CD4-positive, alpha-beta T cell treated with Interleukin-4 for 4 hours (primary cell): ENCODE data around the gene HMCES.
"Not testable (repeated sequence)": the region's sequence is repeated elsewhere in the genome, so short reads cannot be mapped to it uniquely, and the experiment has no call there.

ENCODE experiments used
- DNase-seq: peaks from one replicate; pipeline ENCODE4 v3.0.0-alpha.2; 2020

Gene HMCES

DNA sequence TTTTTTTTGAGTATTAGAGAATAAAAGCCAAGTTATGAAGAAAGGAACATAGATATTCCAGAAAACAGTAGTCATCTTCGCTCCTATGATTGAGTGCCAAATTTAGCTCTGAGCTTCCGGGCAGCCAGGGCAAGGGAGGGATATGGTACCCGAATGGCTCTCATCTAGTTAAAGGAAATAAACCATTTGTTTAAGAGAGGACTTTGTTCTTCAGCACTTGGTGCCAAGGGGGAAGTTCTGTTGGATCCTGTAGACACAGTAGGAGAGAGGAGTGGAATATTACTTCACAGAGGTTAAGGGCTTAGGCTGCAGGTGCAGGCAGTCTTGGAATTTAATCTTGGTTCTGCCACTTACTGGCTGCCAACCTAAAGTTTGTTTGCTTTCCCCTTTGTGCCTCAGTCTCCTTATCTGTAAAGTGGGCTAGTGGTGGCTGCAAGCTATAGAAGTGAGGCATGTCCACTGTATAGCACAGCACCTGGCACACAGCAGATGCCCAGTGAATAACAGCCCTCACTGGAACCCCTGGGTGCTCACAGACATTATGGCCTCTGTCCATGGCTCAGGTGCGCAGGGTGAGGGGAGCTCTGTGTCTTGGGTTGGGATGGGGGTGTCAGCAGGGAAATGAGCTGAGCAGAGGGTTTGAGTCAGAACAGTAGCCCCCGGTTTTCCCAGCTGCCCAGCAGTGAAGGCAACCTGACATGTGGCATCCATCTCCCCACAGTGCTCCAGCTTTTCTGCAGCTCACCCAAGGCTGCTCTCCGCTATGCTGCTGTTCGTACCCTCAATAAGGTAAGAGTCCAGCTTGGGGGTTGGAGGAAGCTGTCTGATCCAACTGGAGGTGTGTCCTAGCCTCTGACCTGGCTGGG, 18.8 kb upstream of the HMCES start:
- no peak for DNase-seq

DNA sequence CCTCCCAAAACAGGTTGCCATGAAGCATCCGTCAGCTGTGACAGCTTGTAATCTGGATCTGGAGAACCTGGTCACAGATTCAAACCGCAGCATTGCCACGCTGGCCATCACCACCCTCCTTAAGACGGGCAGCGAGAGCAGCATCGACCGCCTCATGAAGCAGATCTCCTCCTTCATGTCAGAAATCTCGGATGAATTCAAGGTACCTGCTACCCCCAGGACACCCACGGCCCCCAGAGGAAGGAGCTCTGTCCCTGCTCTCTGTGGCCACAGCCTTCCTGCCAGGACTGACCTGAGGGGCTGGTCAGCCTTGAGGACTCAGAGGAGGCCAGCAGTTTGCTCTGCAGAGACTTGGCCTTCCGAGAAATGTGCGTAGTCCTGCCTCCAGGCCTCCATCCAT, 18.1 kb upstream of the HMCES start:
- no peak for DNase-seq

DNA sequence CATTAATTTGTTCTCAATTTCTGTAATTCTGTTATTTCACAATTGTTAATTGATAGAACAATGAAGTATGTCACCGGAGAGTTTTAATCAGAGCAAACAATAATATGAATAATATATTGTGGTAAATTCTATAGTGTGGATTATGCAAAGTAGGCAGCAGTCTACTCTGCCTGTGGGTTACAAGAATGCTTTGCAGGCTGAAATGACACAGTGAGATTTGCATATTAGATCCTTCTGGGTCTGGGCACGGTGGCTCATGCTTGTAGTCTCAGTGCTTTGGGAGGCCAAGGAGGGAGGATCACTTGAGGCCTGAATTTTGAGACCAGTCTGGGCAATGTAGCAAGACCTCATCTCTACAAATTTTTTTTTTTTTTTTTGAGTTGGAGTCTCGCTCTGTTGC, 16.8 kb upstream of the HMCES start:
- no peak for DNase-seq

DNA sequence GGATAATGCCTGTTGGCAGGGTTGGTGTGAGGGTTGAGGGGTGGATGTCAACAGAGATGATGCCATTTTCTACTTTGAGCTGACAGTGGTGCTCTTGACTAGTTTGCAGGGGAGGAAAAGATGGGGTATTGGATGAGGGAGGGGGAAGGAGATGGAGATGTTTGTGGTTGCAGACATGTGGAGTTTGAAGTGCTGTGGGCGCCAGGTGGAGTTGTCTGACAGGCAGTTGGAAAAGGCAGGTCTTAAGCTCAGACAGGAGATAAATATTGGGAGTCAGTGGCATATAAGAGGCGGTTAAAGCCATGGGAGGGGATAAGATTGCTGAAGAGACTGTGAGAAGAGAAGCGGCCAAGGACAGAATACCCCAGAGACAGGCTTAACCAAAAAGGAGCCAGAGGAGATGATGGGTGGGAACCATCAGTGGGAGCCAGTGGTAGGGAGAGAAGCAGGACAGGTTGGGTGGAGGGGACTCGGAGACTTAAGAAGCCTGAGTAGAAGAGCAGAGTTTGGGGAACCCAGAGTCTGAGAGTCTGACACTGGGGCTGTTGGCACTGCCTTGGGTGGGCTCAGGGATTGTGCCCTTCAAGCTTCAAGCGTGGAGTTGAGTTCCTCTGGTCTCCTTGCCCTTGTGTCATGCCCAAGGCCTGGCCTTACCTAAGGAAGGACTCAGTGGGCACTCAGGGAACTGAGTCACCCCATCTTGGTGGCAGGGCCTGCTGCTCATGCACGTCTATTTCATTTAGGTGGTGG, 15.3 kb upstream of the HMCES start:
- no peak for DNase-seq

DNA sequence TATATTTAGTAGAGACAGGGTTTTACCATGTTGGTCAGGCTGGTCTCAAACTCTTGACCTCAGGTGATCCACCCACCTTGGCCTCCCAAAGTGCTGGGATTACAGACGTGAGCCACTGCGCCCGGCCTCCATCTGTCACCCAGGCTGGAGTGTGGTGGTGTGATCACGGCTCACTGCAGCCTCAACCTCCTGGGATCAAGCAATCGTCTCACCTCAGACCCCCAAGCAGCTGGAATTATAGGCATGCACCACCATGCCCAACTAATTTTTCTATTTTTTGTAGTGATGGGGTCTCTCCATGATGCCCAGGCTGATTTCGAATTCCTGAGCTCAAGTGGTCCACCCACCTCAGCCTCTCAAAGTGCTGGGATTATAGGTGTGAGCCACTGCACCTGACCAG, 13.7 kb upstream of the HMCES start:
- DNase-seq, result not testable (repeated sequence)

DNA sequence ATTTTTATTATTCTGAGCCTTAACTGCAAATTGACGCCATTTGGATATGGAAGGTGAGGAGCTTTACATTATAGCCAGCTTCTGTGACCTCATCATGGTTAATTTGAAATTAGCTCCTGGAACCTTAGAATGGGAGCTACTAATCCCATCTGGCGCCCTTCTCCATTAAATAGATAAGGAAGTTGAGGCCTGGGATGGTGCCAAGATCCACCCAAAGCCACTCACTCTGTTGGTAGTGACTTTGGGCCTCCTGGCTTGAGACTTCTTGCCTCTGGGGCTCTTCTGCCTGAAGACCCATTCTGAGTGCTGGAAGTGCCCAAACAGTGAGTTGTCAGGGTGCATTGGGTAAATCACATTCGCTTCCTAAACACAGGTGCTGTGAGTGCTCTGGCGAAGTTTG, 12.0 kb upstream of the HMCES start:
- no peak for DNase-seq

DNA sequence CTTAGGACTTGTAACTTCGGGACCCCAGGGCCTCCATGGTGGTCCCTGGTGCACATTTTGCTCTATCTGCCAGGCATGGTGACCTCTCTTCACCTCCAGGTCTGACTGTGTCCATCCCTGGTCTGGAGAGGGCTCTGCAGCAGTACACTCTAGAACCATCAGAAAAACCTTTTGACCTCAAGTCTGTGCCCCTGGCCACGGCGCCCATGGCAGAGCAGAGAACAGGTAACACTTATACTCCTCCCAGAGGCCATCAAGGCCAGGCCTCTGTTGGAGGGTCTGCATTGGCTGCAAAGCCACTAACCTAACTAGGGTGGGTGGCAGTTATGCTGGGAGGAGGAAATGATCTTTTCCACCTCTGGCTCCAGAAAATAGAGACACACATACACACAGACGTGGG, 10.3 kb upstream of the HMCES start:
- no peak for DNase-seq

DNA sequence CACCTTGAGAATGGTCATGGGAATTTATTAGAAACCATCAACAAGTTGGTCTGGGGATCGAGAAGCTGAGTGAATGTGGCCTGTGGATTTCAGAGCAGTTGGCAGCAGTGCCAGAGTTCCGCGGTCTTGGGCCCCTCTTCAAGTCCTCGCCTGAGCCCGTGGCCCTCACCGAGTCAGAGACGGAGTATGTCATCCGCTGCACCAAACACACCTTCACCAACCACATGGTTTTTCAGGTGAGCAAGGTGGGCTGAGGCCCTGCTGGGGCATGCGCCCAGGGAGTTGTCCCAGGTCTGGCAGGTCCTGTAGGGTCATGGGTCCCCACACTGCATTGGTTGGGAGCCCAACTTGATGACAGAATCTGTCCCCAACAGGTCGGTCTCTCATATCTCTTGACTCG, 7.0 kb upstream of the HMCES start:
- no peak for DNase-seq

DNA sequence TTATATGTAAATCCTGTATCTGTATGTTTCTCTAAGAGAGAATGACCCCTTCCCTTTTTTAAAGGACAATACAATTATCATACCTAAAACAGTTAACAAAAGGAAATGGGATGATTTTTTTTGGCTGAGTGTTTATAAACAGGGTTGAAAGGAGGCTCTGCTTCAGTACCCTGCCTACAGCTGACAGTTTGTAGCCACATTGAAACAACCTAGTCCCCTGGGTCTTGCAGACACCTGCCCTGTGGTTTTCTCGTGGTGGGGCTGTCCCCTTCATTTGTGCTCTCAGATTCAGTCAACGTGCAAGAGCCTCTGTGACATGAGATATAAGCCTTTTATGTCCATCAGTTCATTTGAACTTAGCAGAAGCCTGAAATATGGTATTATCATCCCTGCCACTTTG, 2.3 kb upstream of the HMCES start:
- no peak for DNase-seq

DNA sequence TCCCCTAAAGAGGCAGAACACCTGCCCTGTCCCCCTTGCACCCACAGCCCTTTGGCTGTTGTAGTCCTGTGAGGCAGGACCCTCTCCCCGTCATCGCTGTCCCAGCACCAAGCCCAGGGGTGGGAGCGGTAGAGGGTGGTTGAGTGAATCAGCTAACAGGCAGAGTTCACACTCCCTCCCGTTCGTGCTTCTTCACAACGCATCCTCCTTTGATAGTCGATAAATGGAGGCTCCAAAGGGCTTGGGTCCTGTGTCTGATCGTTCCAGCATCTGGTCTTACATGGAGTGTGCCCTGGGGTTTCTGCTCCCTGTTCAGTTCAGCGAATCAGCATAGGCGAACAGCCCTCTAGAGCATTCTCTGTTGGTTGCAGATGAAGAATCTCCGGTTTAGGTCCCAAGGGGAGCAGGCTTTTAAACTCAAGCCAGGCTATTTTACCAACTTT, 820 bp upstream of the HMCES start:
- DNase-seq, result no peak

DNA sequence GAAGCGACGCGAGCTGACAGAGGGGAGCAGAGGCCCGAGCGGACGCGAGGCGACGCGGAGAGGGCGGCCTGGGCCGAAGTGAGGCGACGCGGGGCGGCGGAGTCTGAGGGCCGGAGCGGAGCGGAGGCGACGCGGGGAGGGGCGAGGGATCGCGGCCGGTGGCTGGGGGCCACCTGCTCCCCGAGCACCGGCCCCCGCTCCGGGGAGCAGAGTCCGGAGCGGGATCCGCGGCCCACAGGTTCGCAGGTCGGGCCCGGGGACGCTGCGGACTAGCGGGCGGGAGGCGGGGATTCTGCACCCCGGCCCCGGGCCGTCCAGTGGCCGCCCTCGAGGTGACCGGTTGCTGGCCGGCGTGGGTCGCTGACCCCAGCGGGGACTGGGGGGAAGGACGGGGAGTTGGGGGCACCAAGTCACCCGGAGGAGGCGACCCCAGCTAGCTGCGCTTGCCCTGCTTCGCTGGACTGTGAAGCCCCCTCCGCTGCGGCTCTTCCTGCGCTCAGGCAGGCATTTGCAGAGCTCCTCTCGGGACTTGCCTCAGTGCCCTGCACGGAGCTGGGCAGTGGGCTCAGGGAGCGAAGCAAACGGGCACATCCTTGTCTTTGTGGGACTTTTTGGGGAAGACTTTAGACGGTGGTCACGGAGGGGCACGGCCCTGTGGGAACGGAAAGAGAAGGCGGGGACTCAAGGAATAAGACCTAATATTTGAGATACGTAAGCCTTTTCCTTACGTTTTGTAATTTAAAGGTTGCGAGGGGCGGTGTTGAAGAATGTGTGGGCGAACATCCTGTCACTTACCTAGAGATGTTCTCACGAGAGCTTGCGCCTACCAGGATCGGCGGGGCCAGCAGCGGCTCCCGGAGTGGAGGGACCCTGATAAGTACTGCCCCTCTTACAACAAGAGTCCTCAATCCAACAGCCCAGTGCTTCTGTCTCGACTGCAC, 566 bp downstream of the HMCES start:
- peak; percentile 40 for DNase-seq

DNA sequence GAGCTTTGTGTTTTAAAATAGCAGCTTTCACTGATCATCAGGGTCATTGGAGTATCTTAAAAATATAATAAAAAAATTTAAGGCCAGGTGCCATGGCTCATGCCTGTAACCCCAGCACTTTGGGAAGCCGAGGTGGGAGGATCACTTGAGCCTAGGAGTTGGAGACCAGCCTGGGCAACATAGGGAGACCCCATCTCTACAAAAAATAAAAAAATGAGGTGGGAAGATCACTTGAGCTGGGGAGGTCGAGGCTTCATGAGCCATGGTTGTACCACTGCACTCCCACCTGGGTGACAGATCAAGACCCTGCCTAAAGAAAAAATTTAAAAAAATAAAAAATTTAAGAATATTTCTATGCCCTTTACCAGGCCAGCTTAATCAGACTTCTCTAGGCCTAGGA, 1.5 kb downstream of the HMCES start:
- DNase-seq, result no peak

DNA sequence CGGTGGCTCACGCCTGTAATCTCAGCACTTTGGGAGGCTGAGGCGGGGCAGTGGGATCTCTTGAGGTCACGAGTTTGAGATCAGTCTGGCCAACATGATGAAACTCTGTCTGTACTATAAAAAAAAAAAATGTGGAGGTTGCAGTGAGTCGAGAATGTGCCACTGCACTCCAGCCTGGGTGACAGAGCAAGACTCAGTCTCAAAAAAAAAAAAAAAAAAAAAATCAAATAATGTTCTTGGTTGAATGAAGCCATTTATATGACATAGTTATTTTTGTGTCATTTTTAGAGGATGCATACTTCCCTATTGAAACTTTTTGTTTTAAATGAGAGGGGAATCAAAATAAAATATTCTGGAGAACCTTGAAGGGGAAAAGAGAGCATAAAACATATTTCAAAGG, 3.1 kb downstream of the HMCES start:
- no peak for DNase-seq

DNA sequence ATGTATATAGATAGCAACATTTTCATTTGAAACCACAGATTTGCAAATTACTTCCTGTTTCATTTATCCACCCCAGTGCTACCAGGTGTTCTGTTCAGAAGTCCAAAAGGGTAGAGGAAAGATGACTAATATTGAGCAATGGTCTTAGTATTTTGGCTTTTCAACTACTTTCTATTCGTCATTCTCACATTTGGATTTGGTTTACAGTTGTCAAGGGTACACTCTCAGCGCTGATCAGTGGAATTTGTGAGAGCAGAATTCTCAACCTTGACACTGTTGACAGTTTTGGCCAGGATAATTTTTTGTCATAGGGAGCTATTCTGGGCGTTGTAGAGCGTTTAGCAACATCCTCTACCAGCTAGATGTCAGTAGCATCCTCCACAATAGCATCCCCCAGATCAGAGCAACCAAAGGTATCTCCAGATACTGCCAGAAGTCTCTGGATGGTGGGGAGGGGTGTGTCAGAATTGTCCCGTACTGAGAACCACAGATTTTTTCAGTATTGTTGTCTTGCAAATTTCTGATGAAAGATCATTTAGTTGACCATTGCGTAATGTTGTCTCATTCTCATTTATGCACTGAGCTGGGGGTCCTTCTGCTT, 4.2 kb downstream of the HMCES start:
- peak; percentile 76 for DNase-seq

DNA sequence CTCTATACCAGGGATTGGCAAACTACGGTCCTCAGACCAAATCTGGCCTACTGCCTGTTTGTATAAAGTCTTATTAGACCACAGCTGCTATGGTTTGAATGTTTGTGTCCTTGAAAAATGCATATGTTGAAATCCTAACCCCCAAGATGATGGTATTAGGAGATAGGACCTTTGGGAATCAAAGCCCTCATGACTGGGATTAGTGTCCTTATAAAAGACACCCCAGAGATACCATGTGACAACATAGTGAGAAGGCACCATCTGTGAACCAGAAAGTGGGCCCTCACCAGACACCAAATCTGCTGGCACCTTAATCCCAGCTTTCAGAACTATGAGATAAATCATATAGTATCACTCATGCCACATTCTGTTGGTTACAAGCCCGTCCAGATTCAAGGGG, 7.4 kb downstream of the HMCES start:
- no peak for DNase-seq

DNA sequence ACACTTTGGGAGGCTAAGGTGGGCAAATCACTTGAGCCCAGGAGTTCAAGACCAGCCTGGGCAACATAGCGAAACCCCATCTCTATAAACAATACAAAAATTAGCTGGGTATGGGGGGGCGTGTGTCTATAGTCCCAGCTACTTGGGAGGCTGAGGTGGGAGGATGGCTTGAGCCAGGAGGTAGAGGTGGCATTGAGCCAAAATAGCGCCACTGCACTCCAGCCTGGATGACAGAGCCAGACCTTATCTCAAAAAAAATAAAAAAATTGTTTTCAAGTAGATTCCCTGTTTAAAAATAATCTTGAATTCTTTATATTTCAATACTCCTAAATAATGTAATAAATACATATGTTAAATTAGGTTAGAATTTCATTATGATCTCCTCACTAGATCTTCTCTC, 9.8 kb downstream of the HMCES start:
- DNase-seq, result no peak

DNA sequence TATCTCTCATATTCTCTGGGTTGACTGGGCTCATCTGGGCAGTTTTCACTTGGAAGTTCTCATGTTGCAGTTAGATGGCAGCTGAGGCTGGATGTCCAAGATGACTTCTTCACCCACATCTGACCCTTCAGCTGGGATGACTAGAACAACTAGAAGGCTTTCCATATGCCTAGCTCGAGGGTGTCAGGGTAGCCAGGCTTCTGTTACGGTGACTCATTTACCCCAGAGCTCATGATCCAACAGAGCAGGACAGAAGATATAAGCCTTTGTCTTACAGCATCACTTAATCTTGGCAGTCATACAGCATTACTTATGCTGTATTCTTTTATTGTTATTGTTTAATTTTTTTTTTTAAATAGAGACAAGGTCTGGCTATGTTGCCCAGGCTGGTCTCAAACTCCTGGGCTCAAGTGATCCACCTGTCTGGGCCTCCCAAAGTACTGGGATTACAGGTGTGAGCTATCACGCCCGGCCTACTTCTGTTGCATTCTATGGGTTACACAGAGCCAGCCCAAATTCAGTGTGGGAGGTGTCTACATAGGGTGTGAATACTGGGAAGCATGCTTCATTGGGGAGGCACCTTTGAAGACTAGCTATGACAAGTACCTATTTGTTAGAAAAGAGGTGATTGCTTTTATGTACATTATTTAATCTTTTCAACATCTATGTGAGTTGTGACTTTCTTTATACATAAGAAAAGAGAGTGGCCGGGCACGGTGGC, 10.7 kb downstream of the HMCES start:
- no peak for DNase-seq

DNA sequence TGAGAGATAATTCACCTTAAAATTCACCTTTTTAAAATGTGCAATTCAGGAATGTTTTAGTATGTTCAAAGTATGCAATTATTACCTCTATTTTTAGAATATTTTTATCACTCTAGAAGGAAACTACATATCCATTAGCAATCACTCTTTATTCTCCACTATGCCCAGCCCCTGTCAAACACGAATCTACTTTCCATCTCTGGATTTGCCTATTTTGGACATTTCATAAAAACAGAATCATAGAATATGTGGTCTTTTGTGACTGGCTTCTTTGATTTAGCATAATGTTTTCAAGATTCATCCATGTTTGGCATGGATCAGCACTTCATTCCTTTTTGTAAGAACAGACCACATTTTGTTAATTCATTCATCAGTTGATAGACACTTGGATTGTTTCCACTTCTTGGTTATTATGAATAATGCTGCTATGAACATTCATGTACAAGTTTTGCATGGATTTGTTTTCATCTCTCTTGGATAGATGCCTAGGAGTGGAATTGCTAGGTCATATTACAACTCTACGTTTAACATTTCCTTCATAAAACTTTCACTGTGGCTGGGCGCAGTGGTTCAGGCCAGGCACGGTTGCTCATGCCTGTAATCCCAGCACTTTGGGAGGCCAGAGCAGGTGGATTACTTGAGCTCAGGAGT, 12.7 kb downstream of the HMCES start:
- DNase-seq, result no peak

DNA sequence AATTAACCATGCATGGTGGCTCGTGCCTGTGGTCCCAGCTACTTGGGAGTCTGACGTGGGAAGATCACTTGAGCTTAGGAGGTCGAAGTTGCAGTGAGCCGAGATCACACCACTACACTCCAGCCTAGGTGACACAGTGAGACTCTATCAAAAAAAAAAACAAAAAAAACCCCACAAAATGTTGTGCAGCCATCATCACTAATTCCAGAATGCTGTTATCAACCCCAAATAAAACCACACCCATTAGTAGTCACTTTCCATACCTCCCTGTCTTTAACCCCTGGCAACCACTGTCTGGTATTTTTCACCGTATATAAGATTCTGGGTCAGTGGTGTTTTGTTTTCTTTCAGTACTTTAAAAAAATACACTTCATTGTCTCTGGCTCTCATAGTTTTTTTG, 16.6 kb downstream of the HMCES start:
- no peak for DNase-seq

DNA sequence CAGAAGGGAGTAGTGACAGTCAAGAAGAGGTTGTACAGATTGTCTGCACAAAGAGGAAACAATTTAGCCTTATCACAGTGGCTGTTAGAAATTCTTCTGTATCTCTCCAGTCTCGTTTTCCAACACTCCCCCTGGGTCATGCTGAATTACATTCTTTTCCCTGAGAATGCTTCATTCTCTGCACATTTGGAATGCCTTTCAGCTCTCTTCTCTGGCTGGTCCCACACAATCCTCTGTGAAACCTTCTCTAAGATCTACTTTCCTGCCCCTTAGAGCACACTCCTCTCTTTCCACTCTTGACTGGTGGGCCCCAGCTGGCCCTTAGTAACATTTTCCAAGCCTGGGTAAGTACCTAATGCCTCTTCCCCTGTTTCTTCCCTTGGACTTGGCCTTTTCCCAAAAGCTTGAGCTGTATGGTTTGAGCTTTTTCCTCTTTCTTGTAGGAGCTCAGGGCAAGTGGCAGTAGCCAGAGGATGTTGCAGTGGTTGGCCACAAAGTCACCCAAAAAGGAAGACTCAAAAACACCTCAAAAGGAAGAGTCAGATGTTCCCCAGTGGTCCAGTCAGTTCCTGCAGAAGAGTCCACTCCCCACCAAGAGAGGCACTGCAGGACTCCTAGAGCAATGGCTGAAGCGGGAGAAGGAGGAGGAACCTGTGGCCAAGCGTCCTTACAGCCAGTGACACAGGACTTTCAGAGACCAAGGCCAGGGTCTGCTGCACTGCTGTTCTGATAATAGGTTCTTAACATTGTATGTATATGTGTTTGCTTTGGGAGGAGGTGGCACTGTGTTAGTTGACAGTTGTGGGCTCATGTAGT, 25.7 kb downstream of the HMCES start:
- DNase-seq, result no peak

DNA sequence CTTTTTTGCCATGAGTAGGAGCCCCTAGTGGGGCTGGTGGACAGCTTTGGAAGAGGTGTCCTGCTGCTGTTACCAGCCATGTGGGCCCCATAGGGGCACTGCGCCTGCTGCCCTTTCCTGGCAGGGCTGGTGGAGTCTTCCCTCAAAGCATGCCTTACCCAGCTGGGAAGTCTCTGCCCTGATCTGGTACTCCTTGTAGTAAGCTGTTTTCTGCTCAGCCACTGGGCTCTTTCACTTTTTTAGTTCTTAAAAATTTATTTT, 26.2 kb downstream of the HMCES start:
- no peak for DNase-seq
